ENCODE data around the gene CEP57L1.
"Not testable (repeated sequence)": the region's sequence is repeated elsewhere in the genome, so short reads cannot be mapped to it uniquely, and the experiment has no call there.

Gene CEP57L1

GRCh38 chr6:109073344-109074132, 21.8 kb upstream of the CEP57L1 start:
- peak; percentile 79 for DNase-seq (ENCODE audit: low read depth, low spot score)

GRCh38 chr6:109074133-109074415, 21.2 kb upstream of the CEP57L1 start:
- DNase-seq (ENCODE audit: low read depth, low spot score) = no peak

GRCh38 chr6:109075934-109076333, 19.4 kb upstream of the CEP57L1 start:
- no peak for DNase-seq (ENCODE audit: low read depth, low spot score)

- no peak for DNase-seq (ENCODE audit: low read depth, low spot score)
These were observed 18.9 kb upstream of the CEP57L1 start for GRCh38 chr6:109076377-109076776.

- no peak for DNase-seq (ENCODE audit: low read depth, low spot score)
These were observed 15.3 kb upstream of the CEP57L1 start for GRCh38 chr6:109079981-109080380.

GRCh38 chr6:109081026-109081425, 14.3 kb upstream of the CEP57L1 start:
- no peak for DNase-seq (ENCODE audit: low read depth, low spot score)

GRCh38 chr6:109081516-109082187, 13.7 kb upstream of the CEP57L1 start:
- DNase-seq (ENCODE audit: low read depth, low spot score) = no peak

GRCh38 chr6:109082188-109082577, 13.1 kb upstream of the CEP57L1 start:
- no peak for DNase-seq (ENCODE audit: low read depth, low spot score)

- DNase-seq (ENCODE audit: low read depth, low spot score) = no peak
These were observed 11.7 kb upstream of the CEP57L1 start for GRCh38 chr6:109083657-109084056.

GRCh38 chr6:109084146-109084545, 11.2 kb upstream of the CEP57L1 start:
- DNase-seq (ENCODE audit: low read depth, low spot score) = not testable (repeated sequence)

GRCh38 chr6:109087661-109088264, 7.5 kb upstream of the CEP57L1 start:
- no peak for DNase-seq (ENCODE audit: low read depth, low spot score)

GRCh38 chr6:109088995-109089394, 6.3 kb upstream of the CEP57L1 start:
- no peak for DNase-seq (ENCODE audit: low read depth, low spot score)

- DNase-seq (ENCODE audit: low read depth, low spot score) = no peak
These were observed 3.8 kb upstream of the CEP57L1 start for GRCh38 chr6:109091314-109092024.

GRCh38 chr6:109092074-109092473, 3.2 kb upstream of the CEP57L1 start:
- DNase-seq (ENCODE audit: low read depth, low spot score) = no peak

- DNase-seq (ENCODE audit: low read depth, low spot score) = peak; percentile 18
These were observed 1.4 kb upstream of the CEP57L1 start for GRCh38 chr6:109093732-109094415.

- peak; percentile 99 for DNase-seq (ENCODE audit: low read depth, low spot score)
These were observed 781 bp upstream of the CEP57L1 start, which contains the start of gene SESN1 for GRCh38 chr6:109094416-109095035. TSS of gene SESN1 (minus strand) at chr6:109094846. CDS start at chr6:109094073, 773 bp downstream.

- DNase-seq (ENCODE audit: low read depth, low spot score) = no peak
These were observed 453 bp downstream of the CEP57L1 start for GRCh38 chr6:109095835-109096084.

GRCh38 chr6:109096208-109096607, 901 bp downstream of the CEP57L1 start:
- DNase-seq (ENCODE audit: low read depth, low spot score) = no peak

GRCh38 chr6:109097661-109098060, 2.4 kb downstream of the CEP57L1 start:
- no peak for DNase-seq (ENCODE audit: low read depth, low spot score)

GRCh38 chr6:109102762-109103161, 7.5 kb downstream of the CEP57L1 start:
- no peak for DNase-seq (ENCODE audit: low read depth, low spot score)

- DNase-seq (ENCODE audit: low read depth, low spot score) = no peak
These were observed 8.6 kb downstream of the CEP57L1 start for GRCh38 chr6:109103942-109104341.
